GM12878 (cell line): ENCODE measurements around the gene ITIH5. TPM values are rescaled to one million over a fixed set of nuclear protein-coding genes. Genes with fewer than 3 reads are reported as not detected.

Experiments
- ATAC-seq: fragments of 200-7000 bp; cut with Tn5 transposase; 3 replicates; pipeline ENCODE4 v1.9.1; 2020; ENCODE audit warnings: mild to moderate bottlenecking, moderate library complexity
- BruUV-seq: library from RNA; stranded (reverse); fragments of 400-500 nt; replicated peaks from 2 replicates; lab custom pipeline; 2021; lab: Mats Ljungman, UMichigan
- CTCF ChIA-PET: fragments of 300-600 bp; sonication (Branson Sonifier 250); formaldehyde crosslinking; extraction: SDS; loops from one replicate; lab custom pipeline; 2021; ENCODE audit warnings: inconsistent platforms; lab: Yijun Ruan, JAX
- POLR2A ChIA-PET: fragments of 350-600 bp; formaldehyde crosslinking; extraction: SDS; loops from one replicate; lab custom pipeline; 2021; ENCODE audit warnings: inconsistent platforms; lab: Charles Lee
- RAD21 ChIA-PET: fragments of 300-600 bp; sonication (Branson Sonifier 250); formaldehyde crosslinking; loops from one replicate; lab custom pipeline; 2023; ENCODE audit warnings: antibody characterized with exemption; ENCODE audit not compliant: unreplicated experiment; lab: Charles Lee
- SMC1A ChIA-PET: fragments of 300-600 bp; sonication (Branson Sonifier 250); formaldehyde crosslinking; loops from one replicate; lab custom pipeline; 2023; ENCODE audit not compliant: unreplicated experiment, uncharacterized antibody; lab: Charles Lee
- DNase-seq: peaks from one replicate; pipeline ENCODE4 v3.0.0-alpha.2; 2011; ENCODE audit warnings: low read depth, low spot score
- FAIRE-seq: peaks from 3 replicates; lab custom pipeline; 2011; peaks lifted over from hg19 to GRCh38; lab: Jason Lieb, UNC
- H2AFZ ChIP-seq: 2 replicates; pipeline ENCODE4 v1.6.0; 2011; ENCODE audit warnings: low read depth, low read length, control low read depth; ENCODE audit not compliant: control insufficient read depth
- H3K27ac ChIP-seq: 2 replicates; pipeline ENCODE4 v1.5.1; 2011; ENCODE audit warnings: control low read depth; ENCODE audit not compliant: control insufficient read depth, insufficient read depth
- H3K27me3 ChIP-seq, 2 experiments: replicated peaks in 1 of 2; 2 replicates each; pipeline versions ENCODE4 v1.6.0 to v1.6.1; 2011; ENCODE audit warnings: low read length in 1 of 2; ENCODE audit not compliant: control insufficient read depth in 2 of 2, insufficient read depth in 2 of 2
- H3K36me3 ChIP-seq, 2 experiments: 2 replicates each; pipeline ENCODE4 v1.5.1; 2011; ENCODE audit warnings: low read length in 1 of 2; ENCODE audit not compliant: control insufficient read depth in 2 of 2, insufficient read depth in 2 of 2
- H3K4me1 ChIP-seq: 2 replicates; pipeline ENCODE4 v1.6.1; 2011; ENCODE audit warnings: mild to moderate bottlenecking, low read length, moderate library complexity, mixed read lengths; ENCODE audit not compliant: control insufficient read depth, insufficient read depth
- H3K4me2 ChIP-seq: 2 replicates; pipeline ENCODE4 v1.6.0; 2011; ENCODE audit warnings: control low read depth; ENCODE audit not compliant: control insufficient read depth, insufficient read depth
- H3K4me3 ChIP-seq: fragments of 200-600 bp; sonication (generic); 2 replicates; pipeline ENCODE4 v1.5.1; 2016
- H3K79me2 ChIP-seq: 2 replicates; pipeline ENCODE4 v1.6.0; 2011; ENCODE audit warnings: low read length; ENCODE audit not compliant: control insufficient read depth, insufficient read depth
- H3K9ac ChIP-seq: 2 replicates; pipeline ENCODE4 v1.8.0; 2011; ENCODE audit warnings: low read length, control low read depth, mixed read lengths; ENCODE audit not compliant: control insufficient read depth, insufficient read depth
- H3K9me3 ChIP-seq: replicated peaks from 3 replicates; pipeline ENCODE4 v1.5.1; 2011; ENCODE audit warnings: mild to moderate bottlenecking, low read length; ENCODE audit not compliant: control insufficient read depth, insufficient read depth
- H4K20me1 ChIP-seq: 2 replicates; pipeline ENCODE4 v1.6.0; 2011; ENCODE audit not compliant: control insufficient read depth, insufficient read depth
- CBFB ChIP-seq: IDR thresholded peaks from 2 replicates; pipeline ENCODE4 v1.6.1; 2016; ENCODE audit warnings: antibody characterized with exemption, low read depth
- CHD2 ChIP-seq: IDR thresholded peaks from 2 replicates; pipeline ENCODE4 v1.6.1; 2011; ENCODE audit warnings: low read depth, low read length, improper control_type of control experiment, borderline replicate concordance
- ESRRA ChIP-seq: IDR thresholded peaks from 2 replicates; pipeline ENCODE4 v1.6.1; 2012; ENCODE audit warnings: mild to moderate bottlenecking, low read length, improper control_type of control experiment
- GABPA ChIP-seq: IDR thresholded peaks from 2 replicates; pipeline ENCODE4 v1.6.1; 2014; ENCODE audit warnings: antibody characterized with exemption, low read depth, mild to moderate bottlenecking, inconsistent platforms
- MXI1 ChIP-seq: fragments of 150-350 bp; IDR thresholded peaks from 2 replicates; pipeline ENCODE4 v1.6.1; 2011; ENCODE audit warnings: low read depth, mild to moderate bottlenecking, inconsistent platforms, low read length, improper control_type of control experiment
- NR2F1 ChIP-seq: fragments of 450-650 bp; conservative IDR thresholded peaks from 2 replicates; pipeline ENCODE4 v1.6.1; 2017; ENCODE audit warnings: mild to moderate bottlenecking
- PAX5 ChIP-seq: IDR thresholded peaks from 2 replicates; pipeline ENCODE4 v1.6.1; 2011; ENCODE audit warnings: low read depth, low read length, borderline replicate concordance
- RUNX3 ChIP-seq: IDR thresholded peaks from 2 replicates; pipeline ENCODE4 v1.6.1; 2012; ENCODE audit warnings: low read length, inconsistent platforms
- SIX5 ChIP-seq: IDR thresholded peaks from 2 replicates; pipeline ENCODE4 v1.6.1; 2011; ENCODE audit warnings: mild to moderate bottlenecking, low read depth, low read length, moderate library complexity; ENCODE audit not compliant: severe bottlenecking
- SMAD1 ChIP-seq: fragments of 450-650 bp; IDR thresholded peaks from 2 replicates; pipeline ENCODE4 v1.6.1; 2018; ENCODE audit warnings: mild to moderate bottlenecking, low read depth; ENCODE audit not compliant: partially characterized antibody
- SMAD5 ChIP-seq: IDR thresholded peaks from 2 replicates; pipeline ENCODE4 v1.6.1; 2016; ENCODE audit warnings: antibody characterized with exemption, low read depth
- YY1 ChIP-seq: IDR thresholded peaks from 2 replicates; pipeline ENCODE4 v1.6.1; 2011; ENCODE audit warnings: low read depth, mild to moderate bottlenecking, low read length
- ZNF217 ChIP-seq: fragments of 450-650 bp; IDR thresholded peaks from 2 replicates; pipeline ENCODE4 v1.6.1; 2017; ENCODE audit warnings: antibody characterized with exemption, mild to moderate bottlenecking
- ZNF24 ChIP-seq: fragments of 450-650 bp; IDR thresholded peaks from 2 replicates; pipeline ENCODE4 v1.6.1; 2017; ENCODE audit warnings: antibody characterized with exemption, mild to moderate bottlenecking
- ZNF384 ChIP-seq: IDR thresholded peaks from 2 replicates; pipeline ENCODE4 v1.6.1; 2012; ENCODE audit warnings: low read depth, mild to moderate bottlenecking, low read length, improper control_type of control experiment, borderline replicate concordance
- WGBS: methylation state at CpG from one replicate; pipeline ENCODE4 v1.1.6; 2016; ENCODE audit warnings: low lambda C conversion rate; ENCODE audit not compliant: insufficient replicate concordance, insufficient coverage; ENCODE audit errors: missing lambda C conversion rate; 5-methylcytosine and 5-hydroxymethylcytosine counted together
- in situ Hi-C: fragments of 300-500 bp; cut with MboI; formaldehyde crosslinking; loops from 9 replicates; pipeline ENCODE4 v1.14.3; 2018; ENCODE audit warnings: mixed read lengths
- intact Hi-C: fragments of 100-400 bp; cut with micrococcal nuclease; formaldehyde crosslinking; loops from one replicate; pipeline ENCODE4 v1.14.2; 2022; ENCODE audit not compliant: unreplicated experiment
- polyA plus RNA-seq, 11 experiments: library from polyadenylated mRNA; depleted of rRNA in 4 of 11; unstranded in 6 of 11; stranded (reverse) in 5 of 11; fragments of >200 nt; fragmentation: Nextera tagmentation in 4 of 11; fragmentation: Illumina TruSeq in 1 of 11; extraction: Ambion mirVana in 4 of 11; extraction: Trizol in 1 of 11; gene quantifications; 1 replicate in 1 of 11; 2 replicates in 10 of 11; pipeline versions ENCODE4 v1.2.1 to v1.2.3, GENCODE V29; 2011 to 2016; ENCODE audit warnings: inconsistent platforms in 2 of 11, missing spikeins in 2 of 11, low read depth in 1 of 11
- total RNA-seq, 4 experiments: library from RNA; depleted of rRNA in 3 of 4; stranded (reverse); fragments of >200 nt in 3 of 4; fragmentation: Illumina TruSeq in 1 of 4; extraction: Trizol in 1 of 4; gene quantifications; 2 replicates each; pipeline versions ENCODE4 v1.2.1 to v1.2.3, GENCODE V29; 2013 to 2021
- TF ChIP-seq, protein P1 (sequence below): fragments of 150-350 bp; IDR thresholded peaks from 2 replicates; pipeline ENCODE4 v1.6.1; 2014; ENCODE audit warnings: mild to moderate bottlenecking, low read depth, low read length

The ITIH5 gene
- total and polyA plus RNA-seq, 10 of the 15 experiments (the other 5 are each of a cell fraction or from before 2014, with no cell fraction given) = 0.14 to 0.43 (median 0.21) TPM; not detected in 7

DNA sequence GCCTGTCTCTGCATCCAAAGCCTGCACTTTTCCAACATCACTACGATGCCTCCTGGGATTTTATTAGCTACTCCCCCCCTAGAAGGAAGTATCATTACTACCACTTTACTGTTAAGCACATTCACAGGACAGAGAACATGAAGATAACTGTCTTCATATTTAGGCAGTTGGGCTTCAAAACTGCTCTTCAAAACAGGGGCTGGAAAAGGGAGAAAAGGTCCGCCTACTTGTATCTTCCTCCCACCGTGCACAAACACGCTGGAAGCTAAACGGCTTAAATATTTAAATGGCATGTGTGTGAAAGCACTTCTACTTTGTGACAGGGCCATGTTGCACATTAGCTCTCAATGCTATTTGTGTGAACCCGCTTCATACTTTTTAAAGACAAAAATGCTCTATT is 999 bp downstream of the ITIH5 start:
- 45% methylated on average over 6 of the region's 6 CpGs for WGBS
- intact Hi-C loops = no loop called here
- no peak for ATAC-seq
- H3K4me3 ChIP-seq = no peak overlapping the region
- TF ChIP-seq MXI1 (no peak), ESRRA (no peak), ZNF24 (no peak), SMAD5 (no peak), ZNF384 (no peak), CBFB (no peak), SIX5 (no peak), PAX5 (no peak), SMAD1 (no peak), RUNX3 (no peak), YY1 (no peak), ZNF217 (no peak), GABPA (no peak), NR2F1 (no peak), CHD2 (no peak)
- TF ChIP-seq, protein P1, sequence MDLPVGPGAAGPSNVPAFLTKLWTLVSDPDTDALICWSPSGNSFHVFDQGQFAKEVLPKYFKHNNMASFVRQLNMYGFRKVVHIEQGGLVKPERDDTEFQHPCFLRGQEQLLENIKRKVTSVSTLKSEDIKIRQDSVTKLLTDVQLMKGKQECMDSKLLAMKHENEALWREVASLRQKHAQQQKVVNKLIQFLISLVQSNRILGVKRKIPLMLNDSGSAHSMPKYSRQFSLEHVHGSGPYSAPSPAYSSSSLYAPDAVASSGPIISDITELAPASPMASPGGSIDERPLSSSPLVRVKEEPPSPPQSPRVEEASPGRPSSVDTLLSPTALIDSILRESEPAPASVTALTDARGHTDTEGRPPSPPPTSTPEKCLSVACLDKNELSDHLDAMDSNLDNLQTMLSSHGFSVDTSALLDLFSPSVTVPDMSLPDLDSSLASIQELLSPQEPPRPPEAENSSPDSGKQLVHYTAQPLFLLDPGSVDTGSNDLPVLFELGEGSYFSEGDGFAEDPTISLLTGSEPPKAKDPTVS = no peak
- H4K20me1 ChIP-seq = no peaks in the 10 kb centered on the region
- no peaks in the 10 kb centered on the region for H3K4me1 ChIP-seq
- H3K4me2 ChIP-seq = no peak overlapping the region
- H3K36me3 ChIP-seq = no peaks in the 10 kb centered on the region
- no peaks in the 10 kb centered on the region for H3K79me2 ChIP-seq
- SMC1A ChIA-PET = no interaction called here
- peaks cover 2 to 11% of the 10 kb centered on the region in 2 experiments for H3K27me3 ChIP-seq
- no peak for DNase-seq
- no peak overlapping the region for H3K27ac ChIP-seq
- FAIRE-seq = no peak
- in situ Hi-C loops = no loop called here
- no peaks in the 10 kb centered on the region for H3K9me3 ChIP-seq
- CTCF ChIA-PET = interaction anchor here (2.0 kb wide), 1 partner anchor 19 kb away, joined by 5 read pairs; no protein-coding TSS in a partner anchor
- POLR2A ChIA-PET = no interaction called here
- H3K9ac ChIP-seq = no peak overlapping the region
- RAD21 ChIA-PET = no interaction called here
- no TSS peak for BruUV-seq
- H2AFZ ChIP-seq = no peak overlapping the region
